Endodermal cell (in vitro differentiated cells): ENCODE data around the gene TATDN3. TPM values are rescaled to one million over a fixed set of nuclear protein-coding genes. Genes with fewer than 3 reads are reported as not detected.

Experiments used
- DNase-seq: peaks from one replicate; pipeline ENCODE4 v3.0.0-alpha.2; 2017
- H3K27ac ChIP-seq: 2 replicates; pipeline ENCODE4 v1.5.1; 2013; ENCODE audit warnings: mild to moderate bottlenecking, low read depth, low read length, moderate library complexity
- H3K27me3 ChIP-seq: 2 replicates; pipeline ENCODE4 v1.6.1; 2013; ENCODE audit warnings: mild to moderate bottlenecking, low read length, moderate library complexity; ENCODE audit not compliant: insufficient read depth, control insufficient read depth, poor library complexity, severe bottlenecking
- H3K36me3 ChIP-seq: 2 replicates; pipeline ENCODE4 v1.7.0; 2013; ENCODE audit warnings: mild to moderate bottlenecking, low read length, moderate library complexity; ENCODE audit not compliant: control insufficient read depth, insufficient read depth
- H3K4me1 ChIP-seq: one replicate; pipeline ENCODE4 v1.7.0; 2013; ENCODE audit warnings: low read length; ENCODE audit not compliant: control insufficient read depth, insufficient read depth
- H3K4me3 ChIP-seq: 2 replicates; pipeline ENCODE4 v1.5.1; 2013; ENCODE audit warnings: mild to moderate bottlenecking, low read length, moderate library complexity
- H3K9ac ChIP-seq: 2 replicates; pipeline ENCODE4 v1.6.1; 2013; ENCODE audit warnings: mild to moderate bottlenecking, low read length, moderate library complexity; ENCODE audit not compliant: poor library complexity, severe bottlenecking; ENCODE audit errors: extremely low read depth
- H3K9me3 ChIP-seq: 2 replicates; pipeline ENCODE4 v1.6.1; 2013; ENCODE audit warnings: mild to moderate bottlenecking, low read length, moderate library complexity; ENCODE audit not compliant: control insufficient read depth
- H3K27ac Mint-ChIP-seq: 2 replicates; pipeline ENCODE4 v1.8.0; 2020; ENCODE audit warnings: mixed read lengths
- H3K27me3 Mint-ChIP-seq: 2 replicates; pipeline ENCODE4 v1.8.0; 2021; ENCODE audit warnings: mild to moderate bottlenecking, mixed read lengths; ENCODE audit not compliant: insufficient read depth
- H3K36me3 Mint-ChIP-seq: 2 replicates; pipeline ENCODE4 v1.8.0; 2020; ENCODE audit warnings: low read depth, mixed read lengths
- H3K4me1 Mint-ChIP-seq: 2 replicates; pipeline ENCODE4 v1.8.0; 2020; ENCODE audit warnings: mixed read lengths
- H3K4me3 Mint-ChIP-seq: 2 replicates; pipeline ENCODE4 v1.8.0; 2020; ENCODE audit warnings: mild to moderate bottlenecking, moderate library complexity, mixed read lengths
- H3K9me3 Mint-ChIP-seq: 2 replicates; pipeline ENCODE4 v1.8.0; 2020; ENCODE audit warnings: mild to moderate bottlenecking, mixed read lengths
- WGBS, 2 experiments: methylation state at CpG; one replicate each; pipeline versions ENCODE4 v1.1.5 to v1.1.7; 2013; ENCODE audit warnings: missing lambda C conversion rate in 2 of 2, mixed read lengths in 1 of 2; ENCODE audit not compliant: insufficient coverage in 1 of 2, insufficient read length in 1 of 2; 5-methylcytosine and 5-hydroxymethylcytosine counted together
- total RNA-seq, 2 donors: library from RNA; stranded (reverse); fragmentation: NEBNext Ultra II Directional in 1 of 2; extraction: Animal tissue kit (Norgen Biotek cat#: 25700) in 1 of 2; gene quantifications; 2 replicates in 1 of 2; 3 replicates in 1 of 2; pipeline ENCODE4 v1.2.1, GENCODE V29; 2021
- TF ChIP-seq, protein P1 (sequence below): fragments of 200-600 bp; sonication (generic); conservative IDR thresholded peaks from 2 replicates; pipeline ENCODE4 v1.5.0; 2021; ENCODE audit warnings: antibody characterized with exemption, mild to moderate bottlenecking

The TATDN3 gene
- total RNA-seq, 2 donors from 2014 or later = 14.9 to 26.3 TPM

DNA sequence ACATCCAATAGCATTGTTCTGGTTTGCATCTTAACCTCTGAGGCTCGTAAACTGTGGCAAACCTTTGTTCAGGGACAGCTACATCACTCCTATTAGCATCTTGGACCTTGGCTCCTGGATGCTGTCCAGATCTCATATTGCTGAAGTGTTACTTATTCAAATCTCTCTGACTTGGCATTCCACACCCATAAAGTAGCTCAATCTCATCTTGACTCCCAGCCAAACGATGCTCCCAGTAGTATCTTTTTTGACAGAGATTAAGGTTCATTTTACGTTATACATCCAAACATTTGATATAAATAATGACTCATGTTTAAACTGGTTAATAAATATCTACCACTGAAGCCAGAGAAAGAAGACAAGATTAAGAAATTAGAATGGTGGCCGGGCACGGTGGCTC is 62.0 kb downstream of the TATDN3 start:
- Mint-ChIP-seq H3K27ac (no peak overlapping the region), H3K9me3 (peaks cover 12% of the 10 kb centered on the region), H3K27me3 (no peaks in the 10 kb centered on the region), H3K4me1 (peaks cover 15% of the 10 kb centered on the region), H3K4me3 (no peak overlapping the region), H3K36me3 (peaks cover 12% of the 10 kb centered on the region)
- DNase-seq = no peak
- no peaks in the 10 kb centered on the region for H3K4me1 ChIP-seq
- no peaks in the 10 kb centered on the region for H3K27me3 ChIP-seq
- no peak overlapping the region for H3K9ac ChIP-seq
- H3K4me3 ChIP-seq = no peak overlapping the region
- WGBS, 2 experiments = 85 to 97% methylated on average over 3 to 5 of the region's 5 CpGs
- peaks cover 14% of the 10 kb centered on the region for H3K9me3 ChIP-seq
- H3K27ac ChIP-seq = no peak overlapping the region
- peaks cover 6% of the 10 kb centered on the region for H3K36me3 ChIP-seq
- TF ChIP-seq, protein P1, sequence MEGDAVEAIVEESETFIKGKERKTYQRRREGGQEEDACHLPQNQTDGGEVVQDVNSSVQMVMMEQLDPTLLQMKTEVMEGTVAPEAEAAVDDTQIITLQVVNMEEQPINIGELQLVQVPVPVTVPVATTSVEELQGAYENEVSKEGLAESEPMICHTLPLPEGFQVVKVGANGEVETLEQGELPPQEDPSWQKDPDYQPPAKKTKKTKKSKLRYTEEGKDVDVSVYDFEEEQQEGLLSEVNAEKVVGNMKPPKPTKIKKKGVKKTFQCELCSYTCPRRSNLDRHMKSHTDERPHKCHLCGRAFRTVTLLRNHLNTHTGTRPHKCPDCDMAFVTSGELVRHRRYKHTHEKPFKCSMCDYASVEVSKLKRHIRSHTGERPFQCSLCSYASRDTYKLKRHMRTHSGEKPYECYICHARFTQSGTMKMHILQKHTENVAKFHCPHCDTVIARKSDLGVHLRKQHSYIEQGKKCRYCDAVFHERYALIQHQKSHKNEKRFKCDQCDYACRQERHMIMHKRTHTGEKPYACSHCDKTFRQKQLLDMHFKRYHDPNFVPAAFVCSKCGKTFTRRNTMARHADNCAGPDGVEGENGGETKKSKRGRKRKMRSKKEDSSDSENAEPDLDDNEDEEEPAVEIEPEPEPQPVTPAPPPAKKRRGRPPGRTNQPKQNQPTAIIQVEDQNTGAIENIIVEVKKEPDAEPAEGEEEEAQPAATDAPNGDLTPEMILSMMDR = no peak

DNA sequence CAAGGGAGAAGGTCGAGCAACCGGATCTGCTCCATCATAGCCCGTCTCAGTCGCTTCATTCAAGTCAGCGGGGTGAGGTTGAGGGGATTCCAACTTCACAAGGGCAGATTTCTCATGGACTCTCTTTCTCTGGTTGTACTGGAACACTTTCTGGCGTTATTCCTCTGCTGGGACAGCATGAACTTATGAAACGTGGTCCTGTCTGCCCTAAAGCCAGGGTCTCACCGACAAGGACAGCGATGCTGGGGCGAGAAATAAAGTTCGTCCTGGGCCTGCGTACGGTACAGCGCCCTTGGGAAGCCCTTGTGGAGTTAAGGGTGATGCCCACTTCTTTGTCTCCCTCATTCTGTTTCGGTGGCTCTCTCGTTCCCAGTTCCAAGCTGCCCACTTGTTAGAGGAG is 65.1 kb downstream of the TATDN3 start:
- no peaks in the 10 kb centered on the region for H3K27me3 Mint-ChIP-seq
- DNase-seq = peak; percentile 57
- H3K36me3 ChIP-seq = peaks cover 26% of the 10 kb centered on the region
- 84 to 87% methylated on average over 8 to 16 of the region's 16 CpGs for WGBS, 2 experiments
- H3K36me3 Mint-ChIP-seq = peaks cover 12% of the 10 kb centered on the region
- H3K9me3 ChIP-seq = peaks cover 7% of the 10 kb centered on the region
- TF ChIP-seq, protein P1 = no peak
- peak overlapping the region; percentile 77 for H3K9ac ChIP-seq
- peaks cover 6% of the 10 kb centered on the region for H3K9me3 Mint-ChIP-seq
- peaks cover 15% of the 10 kb centered on the region for H3K4me1 Mint-ChIP-seq
- H3K27me3 ChIP-seq = no peaks in the 10 kb centered on the region
- H3K4me1 ChIP-seq = no peaks in the 10 kb centered on the region
- no peak overlapping the region for H3K27ac Mint-ChIP-seq
- H3K4me3 Mint-ChIP-seq = no peak overlapping the region
- peak overlapping the region; percentile 91 for H3K4me3 ChIP-seq
- H3K27ac ChIP-seq = no peak overlapping the region

DNA sequence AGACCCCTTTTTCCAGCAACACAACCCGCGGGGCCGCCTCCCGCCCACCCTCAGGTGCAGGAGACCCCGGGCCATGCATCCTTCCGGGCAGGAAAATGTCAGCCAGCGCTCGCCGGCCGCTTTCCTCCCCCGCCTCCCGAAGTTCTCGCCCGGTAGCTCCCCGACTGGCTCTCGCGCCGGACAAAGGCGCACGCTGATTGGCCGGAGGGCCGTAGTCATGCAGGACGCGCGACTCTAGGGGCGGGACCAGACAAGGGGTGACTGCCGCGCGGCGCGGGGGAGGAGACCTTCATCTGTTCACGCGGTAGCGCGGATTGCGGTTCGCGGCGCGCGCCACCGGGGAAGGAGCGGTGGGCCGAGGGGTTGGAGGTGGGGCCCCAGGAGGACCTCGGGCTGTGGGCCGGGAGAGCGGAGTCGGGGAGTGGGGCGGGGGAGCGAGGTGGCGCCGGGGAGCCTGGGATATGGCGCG is 66.3 kb downstream of the TATDN3 start, which contains the start of gene FLVCR1:
TSS of gene FLVCR1 (plus strand) at position 284 of the 469 bp plus-strand sequence. CDS start at position 462, 178 bp downstream.
- Mint-ChIP-seq H3K4me1 (peaks cover 8% of the 10 kb centered on the region), H3K36me3 (peaks cover 8% of the 10 kb centered on the region), H3K9me3 (no peaks in the 10 kb centered on the region), H3K4me3 (no peak within 1 kb of the TSS), H3K27me3 (no peaks in the 10 kb centered on the region), H3K27ac (peak within 1 kb of the TSS; percentile 99)
- TF ChIP-seq, protein P1 = no peak
- DNase-seq = peak; percentile 99
- peak within 1 kb of the TSS; percentile 77 for H3K9ac ChIP-seq
- H3K27me3 ChIP-seq = no peaks in the 10 kb centered on the region
- H3K27ac ChIP-seq = peak within 1 kb of the TSS; percentile 76
- WGBS, 2 experiments = 0% methylated on average over 21 to 54 of the region's 54 CpGs
- peaks cover 10% of the 10 kb centered on the region for H3K9me3 ChIP-seq
- H3K36me3 ChIP-seq = peaks cover 39% of the 10 kb centered on the region
- H3K4me1 ChIP-seq = no peaks in the 10 kb centered on the region
- peak within 1 kb of the TSS; percentile 91 for H3K4me3 ChIP-seq
